WTC11 (cell line): ENCODE measurements around the gene ADAMTS9.

Experiments used
- ESRRA ChIP-seq: sonication (generic); formaldehyde crosslinking; IDR thresholded peaks from 2 replicates; pipeline ENCODE4 v1.8.1; 2022; ENCODE audit warnings: mild to moderate bottlenecking, missing genetic modification reagents, borderline replicate concordance
- GRHL2 ChIP-seq: fragments of 250-450 bp; sonication (Bioruptor Pico); IDR thresholded peaks from 2 replicates; pipeline ENCODE4 v1.8.0; 2022; ENCODE audit warnings: mild to moderate bottlenecking, moderate library complexity; ENCODE audit not compliant: insufficient replicate concordance, severe bottlenecking
- IRF2 ChIP-seq: sonication (generic); formaldehyde crosslinking; IDR thresholded peaks from 2 replicates; pipeline ENCODE4 v1.8.0; 2022; ENCODE audit warnings: low read depth, missing genetic modification reagents, borderline replicate concordance
- MYBL2 ChIP-seq: sonication (generic); formaldehyde crosslinking; IDR thresholded peaks from 2 replicates; pipeline ENCODE4 v1.8.1; 2023; ENCODE audit warnings: mild to moderate bottlenecking, moderate library complexity, missing genetic modification reagents
- NR2C2 ChIP-seq: sonication (generic); formaldehyde crosslinking; IDR thresholded peaks from 2 replicates; pipeline ENCODE4 v1.8.0; 2022; ENCODE audit warnings: mild to moderate bottlenecking, missing genetic modification reagents
- PRRX2 ChIP-seq: fragments of 250-450 bp; sonication (Bioruptor Pico); IDR thresholded peaks from 2 replicates; pipeline ENCODE4 v1.8.0; 2021; ENCODE audit warnings: mild to moderate bottlenecking
- TF ChIP-seq, protein P1 (sequence below): fragments of 200-600 bp; IDR thresholded peaks from 2 replicates; pipeline ENCODE4 v1.8.0; 2022; ENCODE audit warnings: antibody characterized with exemption
- TF ChIP-seq, protein P2 (sequence below): sonication (generic); formaldehyde crosslinking; IDR thresholded peaks from 2 replicates; pipeline ENCODE4 v1.8.0; 2022; ENCODE audit warnings: mild to moderate bottlenecking, missing genetic modification reagents
- TF ChIP-seq, protein P3 (sequence below): sonication (generic); formaldehyde crosslinking; IDR thresholded peaks from 2 replicates; pipeline ENCODE4 v1.8.0; 2022; ENCODE audit warnings: mild to moderate bottlenecking, missing genetic modification reagents
- TF ChIP-seq, protein P4 (sequence below): sonication (generic); formaldehyde crosslinking; IDR thresholded peaks from 2 replicates; pipeline ENCODE4 v1.8.1; 2023; ENCODE audit warnings: mild to moderate bottlenecking, missing genetic modification reagents, moderate library complexity
- TF ChIP-seq, protein P5 (sequence below): sonication (generic); formaldehyde crosslinking; IDR thresholded peaks from 2 replicates; pipeline ENCODE4 v1.8.1; 2023; ENCODE audit warnings: mild to moderate bottlenecking, missing genetic modification reagents
- TF ChIP-seq, protein P6 (sequence below): fragments of 250-450 bp; sonication (Bioruptor Pico); IDR thresholded peaks from 2 replicates; pipeline ENCODE4 v1.9.0; 2021; ENCODE audit warnings: mild to moderate bottlenecking
- TF ChIP-seq, protein P7 (sequence below): sonication (generic); formaldehyde crosslinking; IDR thresholded peaks from 2 replicates; pipeline ENCODE4 v1.8.0; 2022; ENCODE audit warnings: missing genetic modification reagents

DNA sequence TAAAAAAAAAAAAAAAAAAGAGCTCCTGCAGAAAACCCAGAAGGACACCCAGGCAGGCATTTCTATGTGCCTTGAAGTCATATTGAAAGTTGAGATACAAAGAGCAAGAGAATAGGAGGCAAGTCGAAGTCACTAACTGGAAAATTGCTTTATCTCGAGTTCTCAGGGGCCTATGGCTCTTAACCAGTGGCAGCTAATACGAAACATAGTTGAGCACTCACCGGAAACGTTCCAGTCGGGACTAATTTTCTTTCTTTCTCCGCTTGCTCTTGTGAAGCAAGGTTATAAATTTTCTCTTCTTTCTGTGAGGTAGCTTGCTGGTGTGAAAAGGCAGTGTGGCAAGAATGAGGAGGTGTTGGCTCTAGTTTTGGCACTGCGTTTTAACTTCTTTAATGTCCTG lies 181.5 kb downstream of the ADAMTS9 start:
- TF ChIP-seq NR2C2, result no peak
- TF ChIP-seq, protein P1, sequence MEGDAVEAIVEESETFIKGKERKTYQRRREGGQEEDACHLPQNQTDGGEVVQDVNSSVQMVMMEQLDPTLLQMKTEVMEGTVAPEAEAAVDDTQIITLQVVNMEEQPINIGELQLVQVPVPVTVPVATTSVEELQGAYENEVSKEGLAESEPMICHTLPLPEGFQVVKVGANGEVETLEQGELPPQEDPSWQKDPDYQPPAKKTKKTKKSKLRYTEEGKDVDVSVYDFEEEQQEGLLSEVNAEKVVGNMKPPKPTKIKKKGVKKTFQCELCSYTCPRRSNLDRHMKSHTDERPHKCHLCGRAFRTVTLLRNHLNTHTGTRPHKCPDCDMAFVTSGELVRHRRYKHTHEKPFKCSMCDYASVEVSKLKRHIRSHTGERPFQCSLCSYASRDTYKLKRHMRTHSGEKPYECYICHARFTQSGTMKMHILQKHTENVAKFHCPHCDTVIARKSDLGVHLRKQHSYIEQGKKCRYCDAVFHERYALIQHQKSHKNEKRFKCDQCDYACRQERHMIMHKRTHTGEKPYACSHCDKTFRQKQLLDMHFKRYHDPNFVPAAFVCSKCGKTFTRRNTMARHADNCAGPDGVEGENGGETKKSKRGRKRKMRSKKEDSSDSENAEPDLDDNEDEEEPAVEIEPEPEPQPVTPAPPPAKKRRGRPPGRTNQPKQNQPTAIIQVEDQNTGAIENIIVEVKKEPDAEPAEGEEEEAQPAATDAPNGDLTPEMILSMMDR, result no peak
- TF ChIP-seq, protein P2, sequence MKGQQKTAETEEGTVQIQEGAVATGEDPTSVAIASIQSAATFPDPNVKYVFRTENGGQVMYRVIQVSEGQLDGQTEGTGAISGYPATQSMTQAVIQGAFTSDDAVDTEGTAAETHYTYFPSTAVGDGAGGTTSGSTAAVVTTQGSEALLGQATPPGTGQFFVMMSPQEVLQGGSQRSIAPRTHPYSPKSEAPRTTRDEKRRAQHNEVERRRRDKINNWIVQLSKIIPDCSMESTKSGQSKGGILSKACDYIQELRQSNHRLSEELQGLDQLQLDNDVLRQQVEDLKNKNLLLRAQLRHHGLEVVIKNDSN (CRISPR knock-in tag), result no peak
- TF ChIP-seq, protein P3, sequence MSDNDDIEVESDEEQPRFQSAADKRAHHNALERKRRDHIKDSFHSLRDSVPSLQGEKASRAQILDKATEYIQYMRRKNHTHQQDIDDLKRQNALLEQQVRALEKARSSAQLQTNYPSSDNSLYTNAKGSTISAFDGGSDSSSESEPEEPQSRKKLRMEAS (CRISPR knock-in tag), result no peak
- no peak for TF ChIP-seq ESRRA (CRISPR knock-in tag)
- no peak for TF ChIP-seq IRF2 (CRISPR knock-in tag)
- TF ChIP-seq, protein P4, sequence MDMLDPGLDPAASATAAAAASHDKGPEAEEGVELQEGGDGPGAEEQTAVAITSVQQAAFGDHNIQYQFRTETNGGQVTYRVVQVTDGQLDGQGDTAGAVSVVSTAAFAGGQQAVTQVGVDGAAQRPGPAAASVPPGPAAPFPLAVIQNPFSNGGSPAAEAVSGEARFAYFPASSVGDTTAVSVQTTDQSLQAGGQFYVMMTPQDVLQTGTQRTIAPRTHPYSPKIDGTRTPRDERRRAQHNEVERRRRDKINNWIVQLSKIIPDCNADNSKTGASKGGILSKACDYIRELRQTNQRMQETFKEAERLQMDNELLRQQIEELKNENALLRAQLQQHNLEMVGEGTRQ (CRISPR knock-in tag), result no peak
- TF ChIP-seq, protein P5, sequence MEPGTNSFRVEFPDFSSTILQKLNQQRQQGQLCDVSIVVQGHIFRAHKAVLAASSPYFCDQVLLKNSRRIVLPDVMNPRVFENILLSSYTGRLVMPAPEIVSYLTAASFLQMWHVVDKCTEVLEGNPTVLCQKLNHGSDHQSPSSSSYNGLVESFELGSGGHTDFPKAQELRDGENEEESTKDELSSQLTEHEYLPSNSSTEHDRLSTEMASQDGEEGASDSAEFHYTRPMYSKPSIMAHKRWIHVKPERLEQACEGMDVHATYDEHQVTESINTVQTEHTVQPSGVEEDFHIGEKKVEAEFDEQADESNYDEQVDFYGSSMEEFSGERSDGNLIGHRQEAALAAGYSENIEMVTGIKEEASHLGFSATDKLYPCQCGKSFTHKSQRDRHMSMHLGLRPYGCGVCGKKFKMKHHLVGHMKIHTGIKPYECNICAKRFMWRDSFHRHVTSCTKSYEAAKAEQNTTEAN (CRISPR knock-in tag), result no peak
- TF ChIP-seq, protein P6, sequence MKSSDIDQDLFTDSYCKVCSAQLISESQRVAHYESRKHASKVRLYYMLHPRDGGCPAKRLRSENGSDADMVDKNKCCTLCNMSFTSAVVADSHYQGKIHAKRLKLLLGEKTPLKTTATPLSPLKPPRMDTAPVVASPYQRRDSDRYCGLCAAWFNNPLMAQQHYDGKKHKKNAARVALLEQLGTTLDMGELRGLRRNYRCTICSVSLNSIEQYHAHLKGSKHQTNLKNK, result no peak
- no peak for TF ChIP-seq GRHL2 (CRISPR knock-in tag)
- no peak for TF ChIP-seq PRRX2
- TF ChIP-seq MYBL2 (CRISPR knock-in tag), result no peak
- TF ChIP-seq, protein P7, sequence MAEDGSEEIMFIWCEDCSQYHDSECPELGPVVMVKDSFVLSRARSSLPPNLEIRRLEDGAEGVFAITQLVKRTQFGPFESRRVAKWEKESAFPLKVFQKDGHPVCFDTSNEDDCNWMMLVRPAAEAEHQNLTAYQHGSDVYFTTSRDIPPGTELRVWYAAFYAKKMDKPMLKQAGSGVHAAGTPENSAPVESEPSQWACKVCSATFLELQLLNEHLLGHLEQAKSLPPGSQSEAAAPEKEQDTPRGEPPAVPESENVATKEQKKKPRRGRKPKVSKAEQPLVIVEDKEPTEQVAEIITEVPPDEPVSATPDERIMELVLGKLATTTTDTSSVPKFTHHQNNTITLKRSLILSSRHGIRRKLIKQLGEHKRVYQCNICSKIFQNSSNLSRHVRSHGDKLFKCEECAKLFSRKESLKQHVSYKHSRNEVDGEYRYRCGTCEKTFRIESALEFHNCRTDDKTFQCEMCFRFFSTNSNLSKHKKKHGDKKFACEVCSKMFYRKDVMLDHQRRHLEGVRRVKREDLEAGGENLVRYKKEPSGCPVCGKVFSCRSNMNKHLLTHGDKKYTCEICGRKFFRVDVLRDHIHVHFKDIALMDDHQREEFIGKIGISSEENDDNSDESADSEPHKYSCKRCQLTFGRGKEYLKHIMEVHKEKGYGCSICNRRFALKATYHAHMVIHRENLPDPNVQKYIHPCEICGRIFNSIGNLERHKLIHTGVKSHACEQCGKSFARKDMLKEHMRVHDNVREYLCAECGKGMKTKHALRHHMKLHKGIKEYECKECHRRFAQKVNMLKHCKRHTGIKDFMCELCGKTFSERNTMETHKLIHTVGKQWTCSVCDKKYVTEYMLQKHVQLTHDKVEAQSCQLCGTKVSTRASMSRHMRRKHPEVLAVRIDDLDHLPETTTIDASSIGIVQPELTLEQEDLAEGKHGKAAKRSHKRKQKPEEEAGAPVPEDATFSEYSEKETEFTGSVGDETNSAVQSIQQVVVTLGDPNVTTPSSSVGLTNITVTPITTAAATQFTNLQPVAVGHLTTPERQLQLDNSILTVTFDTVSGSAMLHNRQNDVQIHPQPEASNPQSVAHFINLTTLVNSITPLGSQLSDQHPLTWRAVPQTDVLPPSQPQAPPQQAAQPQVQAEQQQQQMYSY (CRISPR knock-in tag), result no peak
